ENCODE measurements around the gene IKZF3. TPM values are rescaled to one million over a fixed set of nuclear protein-coding genes. Genes with fewer than 3 reads are reported as not detected.

IKZF3 gene
- polyA plus RNA-seq, 1 donor from 2014 or later = not detected

DNA sequence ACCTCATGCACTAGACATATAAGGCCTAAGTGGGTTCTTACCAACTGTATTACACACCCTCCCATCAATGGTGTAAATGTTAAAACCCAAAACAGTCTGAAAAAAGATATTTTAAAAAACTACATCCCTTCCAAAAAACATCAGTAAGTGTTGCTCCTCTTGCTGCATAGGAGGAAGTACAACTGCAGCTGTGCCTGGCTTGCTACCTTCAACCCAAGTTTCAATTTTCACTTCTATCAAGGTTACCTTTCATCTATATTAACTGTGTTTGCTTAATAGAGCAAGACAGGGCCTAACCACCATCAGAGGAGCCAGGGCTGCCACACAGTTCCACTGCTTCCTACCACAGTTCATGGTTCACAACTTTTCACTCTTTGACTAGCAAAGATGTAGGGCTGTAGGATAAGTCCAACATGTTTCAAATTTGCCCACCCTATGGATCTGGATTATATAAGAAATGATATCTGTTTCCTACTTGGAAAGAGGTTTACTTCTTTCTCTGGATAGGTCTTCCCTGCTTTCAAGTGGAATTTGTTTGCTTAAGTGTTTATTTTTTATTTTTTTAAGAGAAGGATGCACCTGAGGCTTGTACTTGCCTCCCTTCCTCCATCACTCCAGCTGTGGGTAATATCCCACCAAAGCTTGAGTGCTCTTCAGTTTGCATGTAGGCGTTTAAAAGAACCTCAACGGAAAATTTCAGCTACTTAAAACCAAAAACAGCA, 69.7 kb downstream of the IKZF3 start:
- TF ChIP-seq POLR2AphosphoS5 (IDR thresholded peaks at IDR 0.05) = no peak
- no peak for TF ChIP-seq MXI1 (conservative IDR thresholded peaks at IDR 0.05; ENCODE audit: poor library complexity, severe bottlenecking)
- TF ChIP-seq, protein P1, sequence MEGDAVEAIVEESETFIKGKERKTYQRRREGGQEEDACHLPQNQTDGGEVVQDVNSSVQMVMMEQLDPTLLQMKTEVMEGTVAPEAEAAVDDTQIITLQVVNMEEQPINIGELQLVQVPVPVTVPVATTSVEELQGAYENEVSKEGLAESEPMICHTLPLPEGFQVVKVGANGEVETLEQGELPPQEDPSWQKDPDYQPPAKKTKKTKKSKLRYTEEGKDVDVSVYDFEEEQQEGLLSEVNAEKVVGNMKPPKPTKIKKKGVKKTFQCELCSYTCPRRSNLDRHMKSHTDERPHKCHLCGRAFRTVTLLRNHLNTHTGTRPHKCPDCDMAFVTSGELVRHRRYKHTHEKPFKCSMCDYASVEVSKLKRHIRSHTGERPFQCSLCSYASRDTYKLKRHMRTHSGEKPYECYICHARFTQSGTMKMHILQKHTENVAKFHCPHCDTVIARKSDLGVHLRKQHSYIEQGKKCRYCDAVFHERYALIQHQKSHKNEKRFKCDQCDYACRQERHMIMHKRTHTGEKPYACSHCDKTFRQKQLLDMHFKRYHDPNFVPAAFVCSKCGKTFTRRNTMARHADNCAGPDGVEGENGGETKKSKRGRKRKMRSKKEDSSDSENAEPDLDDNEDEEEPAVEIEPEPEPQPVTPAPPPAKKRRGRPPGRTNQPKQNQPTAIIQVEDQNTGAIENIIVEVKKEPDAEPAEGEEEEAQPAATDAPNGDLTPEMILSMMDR (IDR thresholded peaks at IDR 0.05; ENCODE audit: poor library complexity, severe bottlenecking) = no peak
- TF ChIP-seq SMC3 (conservative IDR thresholded peaks at IDR 0.05; ENCODE audit: poor library complexity) = no peak
- TF ChIP-seq, protein P2, sequence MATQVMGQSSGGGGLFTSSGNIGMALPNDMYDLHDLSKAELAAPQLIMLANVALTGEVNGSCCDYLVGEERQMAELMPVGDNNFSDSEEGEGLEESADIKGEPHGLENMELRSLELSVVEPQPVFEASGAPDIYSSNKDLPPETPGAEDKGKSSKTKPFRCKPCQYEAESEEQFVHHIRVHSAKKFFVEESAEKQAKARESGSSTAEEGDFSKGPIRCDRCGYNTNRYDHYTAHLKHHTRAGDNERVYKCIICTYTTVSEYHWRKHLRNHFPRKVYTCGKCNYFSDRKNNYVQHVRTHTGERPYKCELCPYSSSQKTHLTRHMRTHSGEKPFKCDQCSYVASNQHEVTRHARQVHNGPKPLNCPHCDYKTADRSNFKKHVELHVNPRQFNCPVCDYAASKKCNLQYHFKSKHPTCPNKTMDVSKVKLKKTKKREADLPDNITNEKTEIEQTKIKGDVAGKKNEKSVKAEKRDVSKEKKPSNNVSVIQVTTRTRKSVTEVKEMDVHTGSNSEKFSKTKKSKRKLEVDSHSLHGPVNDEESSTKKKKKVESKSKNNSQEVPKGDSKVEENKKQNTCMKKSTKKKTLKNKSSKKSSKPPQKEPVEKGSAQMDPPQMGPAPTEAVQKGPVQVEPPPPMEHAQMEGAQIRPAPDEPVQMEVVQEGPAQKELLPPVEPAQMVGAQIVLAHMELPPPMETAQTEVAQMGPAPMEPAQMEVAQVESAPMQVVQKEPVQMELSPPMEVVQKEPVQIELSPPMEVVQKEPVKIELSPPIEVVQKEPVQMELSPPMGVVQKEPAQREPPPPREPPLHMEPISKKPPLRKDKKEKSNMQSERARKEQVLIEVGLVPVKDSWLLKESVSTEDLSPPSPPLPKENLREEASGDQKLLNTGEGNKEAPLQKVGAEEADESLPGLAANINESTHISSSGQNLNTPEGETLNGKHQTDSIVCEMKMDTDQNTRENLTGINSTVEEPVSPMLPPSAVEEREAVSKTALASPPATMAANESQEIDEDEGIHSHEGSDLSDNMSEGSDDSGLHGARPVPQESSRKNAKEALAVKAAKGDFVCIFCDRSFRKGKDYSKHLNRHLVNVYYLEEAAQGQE (IDR thresholded peaks at IDR 0.05; ENCODE audit: borderline replicate concordance) = no peak
- no peak for TF ChIP-seq TAF1 (IDR thresholded peaks at IDR 0.05; ENCODE audit: low read depth)
- TF ChIP-seq EZH2 (IDR thresholded peaks at IDR 0.05; ENCODE audit: borderline replicate concordance, insufficient read depth, low read length, poor library complexity, severe bottlenecking) = no peak
- TF ChIP-seq RAD21 (conservative IDR thresholded peaks at IDR 0.05) = no peak
- no peak for TF ChIP-seq EP300 (conservative IDR thresholded peaks at IDR 0.05; ENCODE audit: poor library complexity, severe bottlenecking)
- no peaks in the 10 kb centered on the region for H3K9me2 ChIP-seq (ENCODE audit: insufficient read depth, low read length)
- H3K79me2 ChIP-seq (replicated peaks; ENCODE audit: insufficient read depth, low read length) = no peaks in the 10 kb centered on the region
- no peak overlapping the region for H3K9ac ChIP-seq (ENCODE audit: low read length)
- H2AFZ ChIP-seq (ENCODE audit: low read depth, low read length) = no peak overlapping the region
- no peaks in the 10 kb centered on the region for H4K20me1 ChIP-seq (ENCODE audit: insufficient read depth)
- no peaks in the 10 kb centered on the region for H3K36me3 ChIP-seq (ENCODE audit: insufficient read depth, low read length)
- H3K27me3 ChIP-seq (ENCODE audit: insufficient read depth, low read depth, low read length) = no peaks in the 10 kb centered on the region
- no peak overlapping the region for H3K4me3 ChIP-seq (ENCODE audit: low read length)
- no peaks in the 10 kb centered on the region for H3K9me3 ChIP-seq (ENCODE audit: low read length)
- no peak overlapping the region for H3K4me2 ChIP-seq (ENCODE audit: low read length)
- no peak overlapping the region for H3K27ac ChIP-seq (ENCODE audit: low read length)
- H3F3A ChIP-seq (ENCODE audit: insufficient read depth, low read length, poor library complexity, severe bottlenecking) = no peaks in the 10 kb centered on the region

DNA sequence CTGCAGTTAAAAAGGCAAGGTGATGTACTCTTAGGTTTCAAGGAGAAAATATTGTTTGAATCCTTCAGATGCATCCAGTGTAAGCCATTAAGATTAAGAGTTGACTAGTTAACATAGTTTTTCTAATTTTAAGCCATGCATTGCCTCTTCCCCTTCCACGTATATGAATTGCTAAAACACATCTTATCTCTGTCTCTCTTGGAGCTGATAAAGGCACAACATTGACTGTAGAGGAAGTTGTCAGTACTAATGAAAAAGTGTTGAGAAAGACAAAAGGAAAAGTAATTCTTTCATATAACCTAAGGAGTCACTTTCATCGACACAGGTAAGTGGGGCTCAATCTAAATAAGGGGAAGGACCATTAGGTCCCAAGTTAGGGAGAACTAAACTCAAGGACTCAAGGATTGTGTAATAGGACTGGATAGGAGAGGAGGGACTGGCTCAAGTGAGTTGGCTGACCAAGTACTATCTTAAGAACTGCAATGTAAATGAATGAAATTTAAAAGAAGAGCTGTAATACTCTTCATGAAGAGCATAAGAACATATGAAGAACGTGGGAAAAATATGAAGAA, 70.7 kb downstream of the IKZF3 start:
- Histone ChIP-seq H3K27ac (ENCODE audit: low read length) (no peak overlapping the region), H3K27me3 (ENCODE audit: insufficient read depth, low read depth, low read length) (no peaks in the 10 kb centered on the region), H2AFZ (ENCODE audit: low read depth, low read length) (no peak overlapping the region), H3K9ac (ENCODE audit: low read length) (no peak overlapping the region), H3K36me3 (ENCODE audit: insufficient read depth, low read length) (no peaks in the 10 kb centered on the region), H4K20me1 (ENCODE audit: insufficient read depth) (no peaks in the 10 kb centered on the region), H3K9me2 (ENCODE audit: insufficient read depth, low read length) (no peaks in the 10 kb centered on the region), H3F3A (ENCODE audit: insufficient read depth, low read length, poor library complexity, severe bottlenecking) (no peaks in the 10 kb centered on the region), H3K4me3 (ENCODE audit: low read length) (no peak overlapping the region), H3K4me2 (ENCODE audit: low read length) (no peak overlapping the region), H3K79me2 (replicated peaks; ENCODE audit: insufficient read depth, low read length) (no peaks in the 10 kb centered on the region), H3K9me3 (ENCODE audit: low read length) (no peaks in the 10 kb centered on the region)
- TF ChIP-seq, protein P1 (IDR thresholded peaks at IDR 0.05; ENCODE audit: poor library complexity, severe bottlenecking) = no peak
- TF ChIP-seq EZH2 (IDR thresholded peaks at IDR 0.05; ENCODE audit: borderline replicate concordance, insufficient read depth, low read length, poor library complexity, severe bottlenecking) (no peak), TAF1 (IDR thresholded peaks at IDR 0.05; ENCODE audit: low read depth) (no peak), SMC3 (conservative IDR thresholded peaks at IDR 0.05; ENCODE audit: poor library complexity) (no peak), RAD21 (conservative IDR thresholded peaks at IDR 0.05) (no peak), POLR2AphosphoS5 (IDR thresholded peaks at IDR 0.05) (no peak), EP300 (conservative IDR thresholded peaks at IDR 0.05; ENCODE audit: poor library complexity, severe bottlenecking) (no peak), MXI1 (conservative IDR thresholded peaks at IDR 0.05; ENCODE audit: poor library complexity, severe bottlenecking) (no peak)
- TF ChIP-seq, protein P2 (IDR thresholded peaks at IDR 0.05; ENCODE audit: borderline replicate concordance) = no peak

Data from neural cell (in vitro differentiated cells).